ENCODE results near the gene UXS1.
A peak's percentile ranks its signal among the peaks of the same experiment; 100 is the strongest.

The UXS1 gene

GRCh38 chr2:106160786-106161261 lies 33.3 kb downstream of the UXS1 start:
- TF ChIP-seq, protein P1, sequence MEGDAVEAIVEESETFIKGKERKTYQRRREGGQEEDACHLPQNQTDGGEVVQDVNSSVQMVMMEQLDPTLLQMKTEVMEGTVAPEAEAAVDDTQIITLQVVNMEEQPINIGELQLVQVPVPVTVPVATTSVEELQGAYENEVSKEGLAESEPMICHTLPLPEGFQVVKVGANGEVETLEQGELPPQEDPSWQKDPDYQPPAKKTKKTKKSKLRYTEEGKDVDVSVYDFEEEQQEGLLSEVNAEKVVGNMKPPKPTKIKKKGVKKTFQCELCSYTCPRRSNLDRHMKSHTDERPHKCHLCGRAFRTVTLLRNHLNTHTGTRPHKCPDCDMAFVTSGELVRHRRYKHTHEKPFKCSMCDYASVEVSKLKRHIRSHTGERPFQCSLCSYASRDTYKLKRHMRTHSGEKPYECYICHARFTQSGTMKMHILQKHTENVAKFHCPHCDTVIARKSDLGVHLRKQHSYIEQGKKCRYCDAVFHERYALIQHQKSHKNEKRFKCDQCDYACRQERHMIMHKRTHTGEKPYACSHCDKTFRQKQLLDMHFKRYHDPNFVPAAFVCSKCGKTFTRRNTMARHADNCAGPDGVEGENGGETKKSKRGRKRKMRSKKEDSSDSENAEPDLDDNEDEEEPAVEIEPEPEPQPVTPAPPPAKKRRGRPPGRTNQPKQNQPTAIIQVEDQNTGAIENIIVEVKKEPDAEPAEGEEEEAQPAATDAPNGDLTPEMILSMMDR (IDR thresholded peaks at IDR 0.05; ENCODE audit: borderline replicate concordance, insufficient read depth, low read depth, low read length): no peak
- H3K4me3 ChIP-seq (ENCODE audit: low read depth, low read length): no peak overlapping the region

DNA sequence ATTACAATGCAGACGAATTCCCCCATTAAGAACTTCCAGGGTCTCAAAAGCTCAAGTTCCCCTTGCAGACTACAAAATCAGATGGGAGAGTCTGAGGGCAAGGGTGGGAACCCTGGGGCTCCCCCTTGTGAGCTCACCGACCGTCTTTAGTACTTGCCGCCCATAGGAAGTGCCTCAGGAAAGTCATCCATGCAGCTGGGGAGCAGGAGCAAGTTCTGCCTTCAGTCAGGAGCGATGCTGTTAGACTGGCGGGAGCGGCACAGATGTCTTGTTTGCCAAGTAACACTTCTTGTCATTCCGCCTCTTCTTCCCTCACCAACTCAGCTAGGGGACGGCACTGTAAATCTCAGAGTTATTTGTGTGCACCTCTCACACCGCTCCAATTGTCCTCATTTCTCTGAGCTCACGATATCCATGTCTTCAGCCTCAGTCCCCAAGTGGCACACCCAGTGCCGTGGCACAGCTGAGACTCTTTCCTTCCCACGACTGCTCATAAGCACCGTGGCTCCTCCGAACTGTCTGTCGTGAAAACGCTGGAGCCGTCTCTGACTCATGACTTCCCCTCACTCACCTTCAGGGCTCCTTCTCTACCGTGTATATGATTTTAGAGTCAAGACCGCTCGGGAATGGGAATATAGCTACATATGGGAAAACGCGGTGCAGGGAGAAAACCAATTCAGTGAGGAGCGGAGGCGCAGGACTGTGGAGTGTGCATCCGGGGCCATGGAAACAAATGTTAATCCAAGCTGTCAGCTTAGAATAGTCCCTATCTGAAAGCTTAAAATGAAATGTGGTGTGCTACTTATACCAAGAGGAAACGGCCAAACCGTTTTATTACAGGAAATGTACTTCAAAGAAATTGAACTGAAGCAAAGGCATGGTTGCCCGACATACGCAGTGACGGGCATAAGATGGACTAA lies 34.0 kb downstream of the UXS1 start:
- peak overlapping the region; percentile 12 for H3K4me3 ChIP-seq (ENCODE audit: low read depth, low read length)
- TF ChIP-seq, protein P1 (IDR thresholded peaks at IDR 0.05; ENCODE audit: borderline replicate concordance, insufficient read depth, low read depth, low read length): no peak

DNA sequence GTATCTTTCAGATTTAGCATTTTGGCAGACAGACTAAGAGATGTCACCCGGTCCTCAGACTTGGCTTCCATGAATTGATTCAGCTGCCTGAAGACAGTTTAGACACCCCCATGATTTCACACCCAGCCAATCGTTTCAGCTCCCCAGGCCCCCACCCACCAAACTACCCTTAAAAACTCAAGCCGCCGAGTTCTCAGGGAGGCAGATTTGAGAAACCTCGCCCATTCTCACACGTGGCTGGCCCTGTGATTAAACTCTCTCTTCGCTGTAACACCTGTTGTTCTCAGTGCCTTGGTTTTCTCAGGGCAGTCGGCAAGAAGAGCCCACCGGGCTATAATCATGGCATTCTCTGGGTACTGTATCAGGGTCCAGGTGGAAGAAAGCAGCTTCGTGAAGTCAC lies 35.2 kb downstream of the UXS1 start:
- TF ChIP-seq, protein P1 (IDR thresholded peaks at IDR 0.05; ENCODE audit: borderline replicate concordance, insufficient read depth, low read depth, low read length): no peak
- H3K4me3 ChIP-seq (ENCODE audit: low read depth, low read length): no peak overlapping the region

GRCh38 chr2:106158131-106158530 lies 36.0 kb downstream of the UXS1 start:
- TF ChIP-seq, protein P1 (IDR thresholded peaks at IDR 0.05; ENCODE audit: borderline replicate concordance, insufficient read depth, low read depth, low read length): no peak
- H3K4me3 ChIP-seq (ENCODE audit: low read depth, low read length): no peak overlapping the region

DNA sequence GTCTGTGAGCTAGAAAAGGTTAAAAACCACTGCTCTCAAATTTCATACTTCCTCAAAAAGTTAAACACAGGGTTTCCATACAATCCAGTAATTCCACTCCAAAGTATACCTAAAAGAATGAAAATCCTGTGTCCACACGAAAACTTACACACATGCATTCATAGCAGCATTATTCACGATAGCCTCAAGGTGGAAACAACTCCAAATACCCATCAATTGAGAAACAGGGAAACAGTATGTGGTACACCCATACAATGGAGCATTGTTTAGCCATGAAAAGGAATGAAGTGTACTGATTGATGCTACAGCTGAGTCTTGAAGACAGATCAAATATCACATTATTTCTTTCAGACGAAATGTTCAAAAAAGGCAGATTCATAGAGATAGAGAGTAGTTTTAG lies 36.7 kb downstream of the UXS1 start:
- TF ChIP-seq, protein P1 (IDR thresholded peaks at IDR 0.05; ENCODE audit: borderline replicate concordance, insufficient read depth, low read depth, low read length): no peak
- H3K4me3 ChIP-seq (ENCODE audit: low read depth, low read length): no peak overlapping the region

- TF ChIP-seq, protein P1 (IDR thresholded peaks at IDR 0.05; ENCODE audit: borderline replicate concordance, insufficient read depth, low read depth, low read length): no peak
Observed at GRCh38 chr2:106156305-106157296, 37.5 kb downstream of the UXS1 start.

More at GRCh38 chr2:106156305-106157296, 37.5 kb downstream of the UXS1 start:
- H3K4me3 ChIP-seq (ENCODE audit: low read depth, low read length): no peak overlapping the region

Measured in GM12875 (cell line).